Ecto neural progenitor cell (in vitro differentiated cells): ENCODE measurements around the gene PTPMT1.
"Not testable (repeated sequence)": the region's sequence is repeated elsewhere in the genome, so short reads cannot be mapped to it uniquely, and the experiment has no call there.

ENCODE experiments used
- DNase-seq: peaks from one replicate; pipeline ENCODE4 v3.0.0-alpha.2; 2018; ENCODE audit warnings: low spot score

PTPMT1 gene, protein sequence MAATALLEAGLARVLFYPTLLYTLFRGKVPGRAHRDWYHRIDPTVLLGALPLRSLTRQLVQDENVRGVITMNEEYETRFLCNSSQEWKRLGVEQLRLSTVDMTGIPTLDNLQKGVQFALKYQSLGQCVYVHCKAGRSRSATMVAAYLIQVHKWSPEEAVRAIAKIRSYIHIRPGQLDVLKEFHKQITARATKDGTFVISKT

DNA sequence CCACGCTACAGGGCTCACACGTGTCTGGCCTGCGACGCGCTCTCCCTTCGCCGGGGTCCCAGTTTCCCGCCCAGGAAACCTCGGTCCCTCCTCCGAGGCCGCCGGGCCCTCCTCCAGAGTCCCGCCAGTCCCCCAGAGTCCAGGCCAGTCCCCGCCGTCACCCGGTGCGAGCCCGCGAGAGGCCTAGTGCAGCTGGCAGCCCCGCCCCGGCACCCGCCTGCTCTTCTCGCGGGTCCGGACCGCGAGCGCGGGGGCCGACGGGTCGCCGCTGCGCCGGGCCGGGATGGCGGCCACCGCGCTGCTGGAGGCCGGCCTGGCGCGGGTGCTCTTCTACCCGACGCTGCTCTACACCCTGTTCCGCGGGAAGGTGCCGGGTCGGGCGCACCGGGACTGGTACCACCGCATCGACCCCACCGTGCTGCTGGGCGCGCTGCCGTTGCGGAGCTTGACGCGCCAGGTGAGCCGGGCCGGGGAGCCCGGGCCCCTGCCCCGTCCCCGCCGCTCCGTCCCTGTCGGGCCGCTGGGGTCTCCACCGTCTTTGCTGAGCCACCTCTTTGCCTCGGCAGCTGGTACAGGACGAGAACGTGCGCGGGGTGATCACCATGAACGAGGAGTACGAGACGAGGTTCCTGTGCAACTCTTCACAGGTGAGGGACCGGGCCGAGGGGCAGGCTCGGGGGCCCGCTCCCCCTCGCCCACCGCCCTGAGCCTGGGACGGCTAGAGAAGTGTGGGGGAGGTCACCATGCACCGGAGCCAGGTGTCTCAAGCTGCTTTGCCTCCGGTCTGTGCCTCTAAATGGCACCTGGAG, at the start of gene PTPMT1:
Gene PTPMT1 (plus strand): TSS at position 260 of the 809 bp plus-strand sequence. CDS start 24 bp downstream, at position 284.
- DNase-seq: peak; percentile 79

DNA sequence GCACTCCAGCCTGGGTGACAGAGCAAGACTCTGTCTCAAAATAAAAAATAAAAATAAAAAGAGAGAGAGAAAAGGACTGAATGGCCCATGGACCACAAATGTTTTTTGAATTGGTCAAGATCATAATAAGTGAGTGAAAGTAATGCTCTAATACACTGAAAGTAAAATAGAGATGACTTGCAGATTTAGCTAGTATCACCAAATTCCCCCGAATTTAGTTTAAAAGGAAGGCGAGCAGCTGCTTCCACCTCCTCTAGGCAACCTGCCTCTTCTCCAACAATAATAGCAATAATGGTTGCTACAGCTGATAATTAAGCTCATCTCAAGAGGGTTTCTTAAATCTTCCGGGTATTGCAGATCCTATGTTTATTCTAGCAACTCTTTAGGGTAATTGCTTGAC, 49.2 kb upstream of the PTPMT1 start:
- DNase-seq: no peak

GRCh38 chr11:47516984-47517853, 48.2 kb upstream of the PTPMT1 start:
- no peak for DNase-seq

GRCh38 chr11:47518212-47518964, 47.0 kb upstream of the PTPMT1 start:
- no peak for DNase-seq

DNA sequence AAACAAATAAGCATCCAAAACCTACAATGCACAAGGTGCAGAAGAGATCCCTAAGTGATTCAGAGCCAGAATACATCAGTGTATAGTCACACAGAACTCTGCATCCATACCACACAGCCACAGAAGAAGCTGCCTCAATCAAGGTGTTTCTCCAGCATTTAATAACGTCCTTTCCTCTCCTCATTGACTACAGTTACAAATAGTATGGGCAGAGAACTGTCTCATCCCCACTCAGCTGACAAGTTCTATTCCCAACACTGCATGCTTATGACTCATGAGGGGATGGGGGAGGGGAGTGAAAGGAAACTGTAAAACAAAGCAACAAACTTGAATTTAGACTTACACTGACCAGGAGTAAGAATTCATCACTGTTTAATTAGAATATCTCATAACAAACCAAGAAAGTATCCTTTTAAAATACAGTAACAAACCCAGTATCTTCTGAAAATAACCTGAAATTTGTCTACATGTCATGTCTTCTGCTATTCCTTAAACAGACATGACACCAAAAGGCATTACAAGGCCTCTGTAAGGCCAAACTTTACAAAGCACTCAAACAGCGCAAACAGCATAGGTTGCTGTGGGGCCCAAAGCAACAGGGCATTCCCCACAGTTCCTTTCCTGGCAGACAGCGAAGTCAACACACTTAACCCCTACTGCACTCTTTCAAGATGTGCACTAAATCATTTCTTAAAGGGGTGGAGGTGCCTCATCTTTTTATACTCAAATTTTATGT, 41.7 kb upstream of the PTPMT1 start:
- DNase-seq: no peak

DNA sequence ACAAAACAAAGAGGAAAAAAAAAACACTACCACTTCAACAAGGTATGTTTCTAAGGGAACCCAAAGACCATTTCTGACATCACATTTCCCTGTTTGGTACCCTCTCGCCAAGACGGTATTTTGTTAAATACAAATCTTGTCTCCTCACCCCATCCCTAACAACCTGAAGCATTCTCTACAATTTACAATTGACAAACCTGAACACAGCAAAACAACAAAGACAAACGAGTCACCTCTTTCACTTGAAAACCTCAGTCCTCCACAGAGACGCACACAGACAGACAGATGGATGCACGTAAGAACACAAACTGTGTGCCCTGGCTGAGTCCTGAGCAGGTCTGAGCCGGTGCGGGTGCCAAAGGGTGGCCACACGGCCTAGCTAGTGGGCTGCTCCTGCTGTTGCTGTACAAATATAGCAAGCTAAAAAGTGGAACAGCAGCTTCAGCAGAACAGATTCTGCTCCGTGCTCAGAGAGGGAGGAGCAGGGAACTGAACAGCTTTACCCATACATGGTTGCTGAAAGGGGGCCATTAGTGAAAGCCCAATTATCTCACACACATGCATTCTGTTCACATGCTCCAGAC, 41.0 kb upstream of the PTPMT1 start:
- DNase-seq: peak; percentile 49

GRCh38 chr11:47526032-47526431, 39.4 kb upstream of the PTPMT1 start:
- not testable (repeated sequence) for DNase-seq

- DNase-seq: no peak
Measured at GRCh38 chr11:47527186-47527585, 38.2 kb upstream of the PTPMT1 start.

DNA sequence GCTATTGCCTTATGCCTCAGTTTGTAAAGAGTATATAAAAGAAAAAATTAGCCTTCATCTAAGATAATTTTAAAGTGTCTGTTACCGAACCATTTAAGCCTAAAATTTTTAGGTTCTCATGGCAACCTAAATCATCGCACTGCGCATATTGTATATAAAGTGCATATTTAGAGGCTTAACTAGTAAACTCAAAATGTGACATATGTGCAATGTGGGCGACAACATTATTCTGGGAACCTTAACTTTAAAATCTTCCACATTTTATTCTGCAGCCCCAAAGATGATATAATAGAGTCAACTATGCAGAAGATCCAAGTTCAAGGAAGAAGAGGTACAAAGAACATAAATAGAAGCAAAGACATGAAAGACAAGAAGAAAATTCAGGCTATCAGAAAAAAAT, 35.4 kb upstream of the PTPMT1 start:
- no peak for DNase-seq

DNA sequence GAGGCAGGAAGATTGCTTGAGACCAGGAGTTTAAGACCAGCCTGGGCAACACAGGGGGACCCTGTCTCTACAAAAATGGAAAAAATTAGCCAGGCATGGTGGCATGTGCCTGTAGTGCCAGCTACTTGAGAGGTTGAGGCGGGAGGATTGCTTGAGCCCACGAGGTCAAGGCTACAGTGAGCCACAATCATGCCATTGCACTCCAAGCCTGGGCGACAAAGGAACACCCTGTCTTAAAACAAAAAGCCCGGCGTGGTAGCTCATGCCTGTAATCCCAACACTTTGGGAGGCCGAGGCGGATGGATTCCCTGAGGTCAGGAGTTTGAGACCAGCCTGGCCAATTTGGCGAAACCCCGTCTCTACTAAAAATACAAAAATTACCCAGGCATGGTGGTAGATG, 34.7 kb upstream of the PTPMT1 start:
- not testable (repeated sequence) for DNase-seq

GRCh38 chr11:47531666-47532065, 33.7 kb upstream of the PTPMT1 start:
- no peak for DNase-seq

DNA sequence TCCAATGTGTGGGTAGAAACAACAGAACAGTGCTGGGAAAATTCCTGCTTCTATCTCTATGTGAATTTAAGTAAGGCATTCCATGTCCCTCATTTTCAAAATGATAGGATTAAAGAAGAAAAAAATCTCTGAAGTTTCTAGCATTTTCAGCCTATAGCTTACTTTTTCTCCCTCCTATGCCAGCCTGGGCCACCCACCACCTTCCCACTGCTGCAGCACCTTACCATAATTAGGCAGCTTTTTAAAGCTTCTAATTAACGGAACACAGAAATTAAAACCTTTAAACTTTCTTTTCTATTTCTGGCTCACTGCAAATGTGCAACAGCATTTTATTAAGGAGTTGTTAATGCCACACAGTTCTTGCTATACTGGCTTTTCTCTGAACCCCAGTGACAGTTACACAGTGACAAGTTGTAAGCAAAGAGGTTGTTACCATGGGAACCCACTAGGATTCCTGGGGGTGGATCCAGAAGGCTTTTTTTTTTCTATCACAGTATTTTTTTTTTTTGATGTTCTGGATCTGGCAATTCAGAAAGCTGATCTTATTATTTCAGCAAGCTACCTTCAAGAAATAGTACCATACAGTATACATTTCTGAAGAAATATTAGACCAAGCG, 32.7 kb upstream of the PTPMT1 start:
- DNase-seq: no peak

DNA sequence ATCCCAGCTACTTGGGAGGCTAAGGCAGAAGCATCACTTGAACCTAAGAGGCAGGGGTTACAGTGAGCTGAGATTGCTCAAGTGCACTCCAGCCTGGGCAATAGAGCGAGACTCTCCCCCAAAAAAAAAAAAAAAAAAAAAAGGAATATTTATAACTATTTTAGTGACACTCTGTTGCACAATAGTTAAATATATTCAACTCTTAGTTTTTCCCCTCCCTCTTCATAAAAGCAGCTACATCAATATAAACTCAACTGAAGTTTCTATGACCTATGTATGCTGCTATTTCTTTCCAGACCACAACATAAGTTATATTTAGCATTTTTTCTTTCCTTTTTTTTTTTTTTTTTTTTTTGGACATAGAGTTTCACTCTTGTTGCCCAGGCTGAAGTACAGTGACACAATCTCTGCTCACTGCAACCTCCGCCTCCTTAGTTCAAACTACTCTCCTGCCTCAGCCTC, 31.7 kb upstream of the PTPMT1 start:
- no peak for DNase-seq

DNA sequence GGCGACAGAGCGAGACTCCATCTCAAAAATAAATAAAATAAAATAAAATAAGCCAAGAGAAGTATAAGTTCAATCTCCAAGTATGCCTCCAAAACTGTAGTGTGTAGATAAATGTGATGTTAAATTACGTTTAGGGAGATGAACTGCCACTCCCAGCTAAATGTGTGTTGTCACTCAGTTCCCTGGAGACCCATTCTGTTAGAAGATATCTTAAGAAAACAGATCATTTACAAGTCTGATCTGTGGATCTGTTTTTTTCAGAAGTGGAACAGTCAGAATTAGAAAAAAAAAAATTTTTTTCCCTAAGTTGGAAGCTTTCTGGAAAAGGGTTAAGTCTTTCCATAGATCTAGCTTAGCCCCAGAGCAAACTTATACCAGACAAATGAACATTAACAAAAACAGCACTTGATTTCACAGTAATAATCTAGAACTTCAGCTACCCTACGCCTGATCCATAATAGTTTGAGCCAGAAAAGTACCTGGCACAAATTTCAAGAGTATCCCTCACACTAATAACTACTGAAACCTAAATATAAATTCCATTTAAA, 30.6 kb upstream of the PTPMT1 start:
- no peak for DNase-seq

DNA sequence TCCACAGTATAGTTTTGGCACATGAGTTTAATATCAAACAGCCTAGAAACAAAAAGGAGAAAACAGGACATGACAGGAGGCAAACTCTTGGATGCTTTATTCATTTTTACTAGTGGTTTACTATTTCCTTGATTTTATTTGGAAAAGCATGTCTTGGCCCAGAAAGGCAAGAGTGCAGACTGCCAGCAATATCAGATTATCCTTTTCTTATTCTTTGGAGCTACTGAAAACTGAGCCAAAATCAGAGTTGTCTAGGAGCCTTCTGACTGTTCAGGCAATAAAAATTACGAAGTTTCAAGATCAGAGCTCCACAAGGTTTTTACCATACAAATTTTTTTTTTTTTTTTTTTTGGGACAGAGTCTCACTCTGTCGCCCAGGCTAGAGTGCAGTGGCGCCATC, 28.5 kb upstream of the PTPMT1 start:
- no peak for DNase-seq

GRCh38 chr11:47538741-47539565, 26.4 kb upstream of the PTPMT1 start:
- DNase-seq: no peak

DNA sequence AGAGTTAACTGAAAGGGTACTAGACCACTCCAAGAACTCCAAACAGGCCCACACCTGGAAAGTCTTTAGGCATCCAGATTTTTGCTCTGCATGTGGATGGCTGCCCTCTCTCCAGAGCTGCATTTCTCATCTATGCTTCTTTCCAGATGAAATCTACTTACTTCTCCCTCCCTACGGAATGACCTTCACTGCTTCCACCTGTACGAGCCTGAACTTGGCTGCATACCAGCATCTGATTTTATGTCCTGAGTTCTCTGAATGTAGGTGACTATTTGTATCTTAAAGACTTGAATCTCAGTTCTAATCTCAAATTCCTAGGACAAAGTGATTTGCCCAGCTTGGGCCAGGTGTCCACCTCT, 25.7 kb upstream of the PTPMT1 start:
- DNase-seq: no peak

GRCh38 chr11:47541070-47541469, 24.3 kb upstream of the PTPMT1 start:
- DNase-seq: no peak

DNA sequence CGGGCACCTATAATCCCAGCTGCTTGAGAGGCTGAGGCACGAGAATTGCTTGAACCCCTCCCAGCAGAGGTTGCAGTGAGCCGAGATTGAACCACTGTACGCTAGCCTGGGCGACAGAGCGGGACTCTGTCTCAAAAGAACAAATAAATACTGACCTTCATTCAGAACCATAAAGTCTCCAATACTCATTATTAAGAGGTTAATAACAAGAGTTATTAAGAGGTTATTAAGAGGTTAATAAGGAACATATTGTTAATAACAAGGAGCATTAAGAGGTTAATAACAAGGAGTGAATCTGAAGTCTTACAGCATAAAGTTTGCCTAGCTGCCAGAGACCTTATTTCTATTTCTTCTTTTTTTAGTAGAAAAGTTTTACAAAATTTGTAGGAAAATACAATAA, 20.1 kb upstream of the PTPMT1 start:
- no peak for DNase-seq
